GM19099 (cell line): ENCODE measurements around the gene CYP27A1.

Experiments used
- POLR2A ChIP-seq: IDR thresholded peaks from 3 replicates; pipeline ENCODE4 v1.6.1; 2011; ENCODE audit warnings: low read depth; ENCODE audit not compliant: insufficient read length; ENCODE audit errors: extremely low read depth

The CYP27A1 gene

DNA sequence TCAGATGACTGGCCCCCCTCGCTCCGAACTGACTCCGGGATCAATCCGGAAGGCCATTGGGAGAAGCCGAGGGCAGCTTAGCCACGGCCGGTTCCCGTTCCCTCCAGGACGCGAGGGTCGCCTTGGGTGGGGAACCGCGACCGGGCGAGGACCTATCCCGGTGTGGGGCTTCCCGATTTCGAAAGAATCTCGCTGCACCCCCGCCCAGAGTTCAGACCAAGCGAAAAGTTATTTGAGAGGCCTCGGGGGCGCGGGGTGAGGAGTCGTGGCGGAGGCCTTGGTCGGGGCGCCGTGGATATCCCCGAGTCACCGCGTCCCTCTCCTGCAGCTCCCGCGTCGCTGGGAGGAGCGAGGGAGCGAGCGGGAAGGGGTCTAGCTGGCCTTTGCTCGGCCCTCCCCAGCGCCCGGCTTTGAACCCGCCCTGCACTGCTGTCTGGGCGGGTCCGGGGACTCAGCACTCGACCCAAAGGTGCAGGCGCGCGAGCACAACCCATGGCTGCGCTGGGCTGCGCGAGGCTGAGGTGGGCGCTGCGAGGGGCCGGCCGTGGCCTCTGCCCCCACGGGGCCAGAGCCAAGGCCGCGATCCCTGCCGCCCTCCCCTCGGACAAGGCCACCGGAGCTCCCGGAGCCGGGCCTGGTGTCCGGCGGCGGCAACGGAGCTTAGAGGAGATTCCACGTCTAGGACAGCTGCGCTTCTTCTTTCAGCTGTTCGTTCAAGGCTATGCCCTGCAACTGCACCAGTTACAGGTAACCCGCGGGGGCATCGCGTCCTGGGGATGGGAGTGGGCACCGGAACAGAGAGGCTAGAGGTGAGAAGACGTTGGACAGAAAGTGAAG lies at the start of gene CYP27A1:
CYP27A1 (plus strand) TSS at position 457 of the 837 bp plus-strand sequence; CDS start at position 493, 36 bp downstream.
- peak; percentile 46 for TF ChIP-seq POLR2A

DNA sequence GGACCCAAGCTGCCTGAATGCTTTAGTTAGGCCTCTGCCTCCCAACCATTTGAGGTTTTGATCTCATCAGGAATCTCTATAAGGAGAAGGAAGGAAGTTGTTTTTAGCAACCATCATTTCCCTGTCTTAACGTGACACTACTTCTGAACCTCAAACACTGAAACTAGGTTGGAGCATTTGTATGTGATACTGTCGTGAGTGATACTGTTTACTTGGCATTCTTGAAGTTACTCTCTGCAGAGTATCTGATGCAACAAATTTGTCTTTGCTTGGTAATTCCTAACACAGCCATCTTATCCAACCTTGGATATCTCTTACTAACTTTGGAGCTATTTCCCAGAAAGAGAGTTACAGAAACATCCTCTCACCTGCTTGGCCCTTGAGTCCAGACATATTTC lies 49.2 kb upstream of the CYP27A1 start:
- no peak for TF ChIP-seq POLR2A

DNA sequence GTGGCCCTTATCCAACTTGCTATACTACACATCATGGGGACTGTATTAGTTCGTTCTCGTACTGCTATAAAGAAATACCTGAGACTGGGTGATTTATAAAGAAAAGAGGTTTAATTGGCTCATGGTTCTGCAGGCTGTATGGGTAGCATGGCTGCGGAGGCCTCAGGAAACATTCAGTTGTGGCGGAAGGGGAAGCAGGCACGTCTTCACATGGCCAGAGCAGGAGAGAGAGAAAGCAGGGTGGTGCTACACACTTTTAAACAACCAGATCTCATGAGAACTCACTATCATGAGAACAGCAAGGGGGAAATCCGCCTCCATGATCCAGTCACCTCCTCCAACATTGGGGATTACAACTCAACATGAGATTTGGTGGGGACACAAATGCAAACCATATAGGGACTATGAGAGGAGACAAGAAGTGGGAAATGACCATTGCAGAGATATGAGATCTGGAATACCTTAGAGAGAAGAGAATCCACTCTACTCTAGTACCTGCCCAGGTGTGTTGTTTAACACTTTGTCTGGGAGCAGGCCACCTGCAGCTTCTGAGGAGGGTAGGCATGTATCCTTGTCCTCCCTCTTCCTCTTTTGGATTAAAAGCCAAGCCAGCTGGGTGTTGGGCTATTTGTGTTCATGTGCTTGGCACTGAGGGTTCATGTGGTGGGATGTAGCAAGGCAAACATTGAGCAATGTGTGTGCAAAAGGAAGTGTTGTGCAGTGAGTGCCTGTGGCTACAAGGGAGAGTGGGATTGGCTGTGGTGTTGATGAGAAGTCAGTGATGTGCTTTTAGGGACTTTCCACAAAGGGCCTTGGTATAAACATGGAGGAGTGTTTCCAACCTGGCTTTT lies 48.6 kb upstream of the CYP27A1 start:
- TF ChIP-seq POLR2A, result no peak

DNA sequence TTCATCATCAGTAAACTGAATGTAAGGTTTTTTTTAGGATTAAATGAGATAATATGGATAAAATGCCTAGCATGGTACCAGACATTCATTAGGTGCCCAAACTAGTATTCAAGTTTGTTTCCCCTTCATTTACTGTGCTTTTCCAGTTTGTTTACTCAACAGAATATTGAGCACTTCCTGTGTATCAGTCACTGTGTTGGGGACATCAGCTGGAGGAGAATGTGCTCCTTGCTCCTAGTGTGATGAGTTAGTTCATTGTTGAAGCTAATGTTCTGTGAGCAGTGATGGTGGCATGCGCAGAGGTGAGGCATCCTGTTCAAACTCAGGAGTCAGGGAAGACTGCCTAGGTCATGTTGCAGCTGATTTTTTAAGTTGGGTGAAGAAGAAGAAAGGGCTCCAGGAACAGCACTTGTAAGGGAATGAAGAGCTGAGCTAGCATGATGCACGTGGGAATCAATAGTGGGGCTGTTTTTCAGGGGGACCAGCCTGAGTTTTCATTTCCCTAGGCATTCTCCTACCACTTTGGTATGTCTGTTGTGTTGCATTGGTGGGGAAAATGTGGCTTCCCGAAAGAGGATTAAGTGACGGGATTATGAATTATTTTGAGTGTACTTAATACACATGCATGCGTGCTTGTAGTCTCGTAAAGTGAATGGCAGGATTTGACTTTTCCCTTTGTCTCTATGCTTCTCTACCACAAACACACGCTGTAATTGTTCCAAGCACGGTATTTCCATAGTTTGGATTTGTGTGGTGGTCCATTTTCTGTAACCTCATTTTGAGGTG lies 47.6 kb upstream of the CYP27A1 start:
- no peak for TF ChIP-seq POLR2A

DNA sequence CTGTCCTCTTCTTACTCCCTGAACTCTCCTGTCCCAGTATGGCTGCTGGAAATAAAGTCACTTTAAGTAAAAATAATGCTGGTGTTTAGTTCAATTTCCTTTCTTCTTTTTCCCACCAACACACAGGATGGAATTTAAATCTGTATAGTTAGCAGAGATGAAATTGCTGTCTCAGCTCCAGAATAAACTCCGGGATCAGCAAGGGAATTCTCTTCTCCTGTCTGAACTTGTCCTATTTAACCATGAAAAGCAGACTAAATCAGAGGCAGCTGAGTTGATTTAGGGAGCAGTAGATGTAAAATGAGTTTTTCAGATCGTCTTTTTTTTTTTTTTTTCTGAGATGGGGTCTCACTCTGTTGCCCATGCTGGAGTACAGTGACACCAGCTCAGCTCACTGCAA lies 45.4 kb upstream of the CYP27A1 start:
- TF ChIP-seq POLR2A, result no peak

DNA sequence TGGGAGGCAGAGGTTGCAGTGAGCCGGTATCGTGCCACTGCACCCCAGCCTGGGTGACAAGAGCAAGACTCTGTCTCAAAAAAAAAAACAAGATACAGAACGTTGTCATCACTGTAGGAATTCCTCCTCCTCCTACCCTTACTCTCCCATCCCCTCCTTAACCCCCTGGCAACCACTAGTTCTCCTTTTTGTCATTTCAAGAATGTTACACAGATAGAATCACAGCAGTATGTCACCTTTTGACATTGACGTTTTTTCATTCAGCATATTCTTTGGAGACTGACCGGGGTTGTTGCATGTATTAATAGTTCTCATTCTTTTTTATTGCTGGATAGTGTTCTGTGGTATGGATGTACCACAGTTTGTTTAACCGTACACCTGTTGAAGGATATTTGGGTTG lies 38.9 kb upstream of the CYP27A1 start:
- TF ChIP-seq POLR2A, result no peak

DNA sequence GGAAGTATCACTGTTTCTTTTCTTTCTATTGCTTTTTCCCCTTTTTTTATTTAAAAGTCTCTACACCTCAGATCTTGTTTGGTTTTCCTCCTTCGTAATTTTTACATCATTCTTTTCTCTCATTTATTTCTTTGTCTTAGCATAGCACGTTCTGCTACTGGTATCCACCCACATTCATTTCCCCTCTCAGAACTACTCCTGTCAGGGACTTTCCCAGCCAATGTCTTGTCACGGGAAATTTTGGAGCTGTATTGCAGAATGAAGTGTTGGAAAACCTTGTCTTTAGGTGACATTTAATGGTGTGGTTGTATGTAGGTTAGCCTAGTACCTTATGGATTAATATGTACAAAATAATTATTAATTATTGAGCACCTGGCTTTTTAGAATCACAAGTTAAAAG lies 37.3 kb upstream of the CYP27A1 start:
- no peak for TF ChIP-seq POLR2A

DNA sequence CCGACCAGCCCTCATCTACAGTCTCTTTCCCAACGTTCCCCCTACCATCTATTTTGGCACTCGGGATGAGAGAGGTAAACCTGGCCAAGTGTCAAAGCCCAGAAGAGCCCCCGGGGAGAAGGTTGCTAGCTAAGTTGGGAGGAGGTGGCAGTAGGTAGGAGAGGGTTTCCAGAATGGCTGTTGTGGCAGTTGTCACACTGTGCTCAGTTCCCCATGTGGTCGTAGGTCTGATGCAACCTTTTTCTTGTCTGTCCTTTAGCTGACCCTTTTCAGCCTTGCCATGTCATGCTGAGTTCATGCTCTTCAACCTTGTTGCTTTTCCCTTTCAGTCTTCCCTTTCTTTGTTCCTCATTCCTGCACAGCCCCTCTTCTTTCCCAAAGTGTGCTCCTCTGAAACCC lies 36.8 kb upstream of the CYP27A1 start:
- TF ChIP-seq POLR2A, result no peak

DNA sequence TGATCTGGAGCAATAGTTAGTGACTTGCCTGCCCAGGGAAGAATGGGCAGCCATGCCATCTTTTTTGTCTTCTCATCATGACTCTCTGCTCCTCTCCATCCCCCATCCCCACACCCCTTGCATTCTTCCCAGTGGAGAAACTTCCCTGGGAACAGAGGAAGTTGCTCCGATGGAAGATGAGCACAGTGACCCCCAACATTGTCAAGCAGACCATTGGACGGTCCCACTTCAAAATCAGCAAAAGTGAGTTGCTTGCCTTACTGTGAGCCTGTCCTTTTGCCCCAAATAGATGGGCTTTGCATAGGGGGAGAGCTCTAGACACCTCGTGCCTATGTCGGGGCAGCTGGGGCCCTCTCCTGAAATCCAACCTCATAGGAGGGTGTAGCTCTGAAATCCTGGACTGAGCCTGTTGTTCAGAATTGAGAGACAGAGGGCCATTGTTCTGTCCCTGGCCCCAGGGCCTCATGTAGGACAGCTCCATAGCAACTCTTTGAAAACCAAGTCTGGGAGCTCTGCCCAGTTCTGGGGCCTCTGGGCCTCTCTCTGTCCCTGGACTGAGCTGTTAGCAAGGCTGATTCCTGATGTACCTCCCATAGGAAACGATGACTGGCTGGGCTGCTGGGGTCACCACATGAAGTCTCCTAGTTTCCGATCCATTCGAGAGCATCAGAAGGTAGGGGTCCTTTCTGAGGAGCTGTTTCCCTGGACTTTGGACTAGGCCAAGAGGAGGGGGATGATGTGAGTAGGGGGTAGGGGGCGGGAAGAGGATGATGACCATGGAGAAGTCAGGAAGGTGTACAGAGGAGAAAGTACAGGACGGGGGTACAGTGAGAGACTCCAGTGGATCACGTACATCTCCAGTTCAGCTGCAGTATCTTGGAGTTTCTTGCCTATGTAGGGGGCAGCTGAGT lies 36.1 kb upstream of the CYP27A1 start:
- no peak for TF ChIP-seq POLR2A

DNA sequence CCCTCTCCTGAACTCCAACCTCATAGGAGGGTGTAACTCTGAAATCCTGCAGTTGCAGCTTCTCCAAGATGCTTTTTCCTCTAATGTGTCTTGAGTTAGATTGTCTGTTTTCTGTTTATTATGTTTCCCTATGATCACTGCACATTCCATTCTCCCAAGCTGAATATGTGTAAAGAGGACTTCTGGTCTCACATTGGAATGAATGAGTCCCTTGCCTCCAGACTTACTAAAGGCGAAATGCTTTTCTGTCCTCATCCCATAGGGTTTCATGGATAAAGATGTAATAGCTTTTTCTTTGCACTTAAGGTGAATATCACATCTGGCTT lies 35.5 kb upstream of the CYP27A1 start:
- TF ChIP-seq POLR2A, result no peak

DNA sequence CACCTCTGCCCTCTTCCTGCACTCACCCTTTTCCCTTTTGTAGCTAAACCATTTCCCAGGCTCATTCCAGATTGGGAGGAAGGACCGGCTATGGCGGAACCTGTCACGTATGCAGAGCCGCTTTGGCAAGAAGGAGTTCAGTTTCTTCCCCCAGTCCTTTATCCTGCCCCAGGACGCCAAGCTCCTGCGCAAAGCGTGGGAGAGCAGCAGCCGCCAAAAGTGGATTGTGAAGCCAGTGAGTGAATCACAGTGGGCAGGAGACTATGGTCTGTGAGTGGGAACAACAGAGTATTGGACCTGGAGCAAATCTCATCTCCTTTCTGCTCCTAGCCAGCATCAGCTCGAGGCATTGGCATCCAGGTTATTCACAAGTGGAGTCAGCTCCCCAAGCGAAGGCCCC lies 35.0 kb upstream of the CYP27A1 start:
- no peak for TF ChIP-seq POLR2A

DNA sequence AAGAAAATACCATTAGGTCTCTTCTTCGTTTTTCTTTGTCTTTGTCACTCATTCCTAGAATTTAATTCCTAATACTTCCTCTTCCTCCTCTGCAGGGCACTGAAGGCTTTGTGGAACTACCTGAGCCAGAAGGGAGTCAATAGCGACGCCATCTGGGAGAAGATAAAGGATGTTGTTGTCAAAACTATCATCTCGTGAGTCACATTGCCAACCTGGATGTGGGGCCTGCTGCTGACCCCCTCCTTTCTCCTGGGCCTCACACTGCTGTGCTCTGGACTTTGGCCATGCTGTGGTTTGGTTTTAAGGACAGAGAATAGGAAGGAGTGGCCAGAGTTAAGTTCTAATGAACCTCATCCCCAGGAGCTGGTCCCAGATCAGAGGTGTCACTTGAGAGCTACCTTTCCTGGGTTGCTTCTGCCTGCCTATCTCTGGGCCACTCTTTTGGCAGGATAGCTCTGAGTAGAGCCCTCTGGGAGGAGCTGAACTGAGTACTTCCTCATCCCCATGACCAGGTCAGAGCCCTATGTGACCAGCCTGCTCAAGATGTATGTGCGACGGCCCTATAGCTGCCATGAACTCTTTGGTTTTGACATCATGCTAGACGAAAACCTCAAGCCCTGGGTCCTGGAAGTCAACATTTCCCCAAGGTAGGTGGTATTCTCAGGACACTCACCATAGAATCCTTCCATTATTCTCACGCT lies 33.1 kb upstream of the CYP27A1 start:
- no peak for TF ChIP-seq POLR2A

DNA sequence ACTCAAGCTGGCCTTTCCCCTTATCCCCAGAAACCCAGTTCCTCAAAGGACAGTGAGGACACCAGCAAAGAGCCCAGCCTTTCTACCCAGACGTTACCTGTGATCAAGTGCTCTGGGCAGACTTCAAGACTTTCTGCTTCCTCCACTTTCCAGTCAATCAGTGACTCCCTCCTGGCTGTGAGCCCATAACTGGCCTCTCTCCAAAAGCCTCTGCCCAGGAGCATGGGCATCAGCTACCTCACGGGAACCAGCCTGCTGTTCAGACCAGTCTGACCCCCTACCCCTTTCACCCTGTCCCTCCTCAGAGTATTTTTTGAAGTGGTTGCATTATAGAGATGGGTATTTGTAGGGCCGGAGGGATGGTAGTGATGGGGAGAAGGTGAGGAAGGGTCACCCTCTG lies 27.7 kb upstream of the CYP27A1 start:
- TF ChIP-seq POLR2A, result no peak

DNA sequence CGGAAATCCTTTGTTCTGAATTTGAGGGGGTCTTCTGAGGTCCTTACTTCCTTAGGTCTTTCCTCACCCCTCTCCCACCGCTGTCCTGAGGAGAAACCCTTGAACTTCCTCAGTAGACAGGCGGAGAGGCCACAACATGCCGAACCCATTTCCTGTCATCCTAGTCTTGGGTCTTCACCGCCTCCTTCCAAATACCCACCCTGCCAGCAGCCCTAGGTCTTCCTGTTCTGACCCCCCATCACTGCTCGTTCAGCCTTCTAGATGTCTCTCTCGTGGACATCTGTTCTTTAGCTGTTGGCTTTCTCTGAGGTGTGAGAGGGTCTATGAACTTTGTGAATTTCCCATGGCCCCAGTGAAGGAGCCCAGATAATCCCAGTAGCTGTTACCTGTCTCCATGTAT lies 27.2 kb upstream of the CYP27A1 start:
- no peak for TF ChIP-seq POLR2A
